Fibroblast of peridontal ligament (primary cell): ENCODE measurements around the gene SALL4.
"Not testable (repeated sequence)": the region's sequence is repeated elsewhere in the genome, so short reads cannot be mapped to it uniquely, and the experiment has no call there.

Experiments used
- DNase-seq: peaks from one replicate; pipeline ENCODE4 v3.0.0-alpha.2; 2010; ENCODE audit errors: extremely low read depth

SALL4 gene

DNA sequence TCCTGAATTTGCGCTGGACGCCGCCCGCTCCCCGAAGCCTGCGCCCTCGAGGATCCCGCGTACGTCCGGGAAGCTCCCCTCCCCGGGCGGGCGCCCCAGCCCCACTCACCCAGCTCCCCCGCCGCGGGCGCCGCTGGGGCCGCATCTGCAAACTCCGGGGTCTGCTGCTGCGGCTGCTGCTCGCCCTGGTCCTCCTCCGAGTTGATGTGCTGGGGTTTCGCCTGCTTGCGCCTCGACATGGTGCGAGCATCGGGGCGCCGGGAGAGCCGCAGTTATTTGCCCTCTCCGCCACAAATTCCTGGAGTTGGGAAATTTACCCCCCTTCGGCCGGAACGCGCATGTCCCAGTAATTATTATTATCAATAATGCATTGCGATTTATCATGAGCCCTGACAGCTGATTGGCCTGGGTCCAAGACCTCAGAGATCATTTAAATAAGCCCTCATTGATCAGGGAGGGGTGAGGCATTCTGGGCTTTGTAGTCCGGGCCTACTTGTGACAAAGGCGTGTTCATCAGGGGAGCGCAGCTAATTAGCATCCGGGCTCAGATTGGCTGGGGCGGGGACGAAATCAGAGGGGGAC lies at the start of gene SALL4:
Gene SALL4, minus strand, starts transcription at position 352 of the 582 bp plus-strand sequence. Its CDS starts 113 bp downstream, at position 239.
- DNase-seq, result no peak

DNA sequence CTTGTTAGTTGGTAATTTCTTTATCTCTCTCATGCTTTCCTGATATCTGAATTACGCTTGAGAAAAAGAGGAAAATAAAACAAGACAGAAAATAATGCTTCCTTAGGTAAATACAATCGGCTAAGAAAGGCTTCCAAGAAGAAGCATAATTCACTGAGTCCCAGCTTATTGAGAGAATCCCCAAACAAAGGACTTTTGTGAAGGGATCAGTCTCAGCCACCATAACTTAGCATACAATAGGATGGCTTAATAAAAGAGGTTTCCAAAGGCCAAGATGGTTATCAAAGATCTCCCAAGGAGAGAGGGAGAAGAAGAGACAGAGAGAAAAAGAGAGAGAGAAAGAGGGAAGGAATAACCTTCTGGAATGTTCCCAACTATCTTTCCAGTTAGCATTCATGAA lies 46.0 kb upstream of the SALL4 start:
- no peak for DNase-seq

DNA sequence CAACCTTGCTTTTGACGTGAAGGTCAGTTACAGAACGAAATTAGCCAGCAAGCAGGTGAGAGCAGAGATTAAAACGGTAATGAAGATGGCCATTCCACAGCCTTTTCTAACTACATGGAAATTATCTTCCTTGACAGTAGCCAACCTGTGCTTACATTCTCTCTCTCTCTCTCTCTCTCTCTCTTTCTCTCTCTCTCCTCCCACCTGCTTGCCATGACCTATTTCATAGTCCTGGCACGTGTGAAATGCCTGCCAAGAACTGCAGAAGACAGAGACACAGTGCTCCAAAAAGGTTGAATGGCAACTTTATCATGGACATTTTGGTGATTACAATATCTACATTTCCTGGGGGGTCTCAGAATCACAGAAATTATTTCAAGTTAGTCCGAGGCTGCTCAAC lies 38.5 kb upstream of the SALL4 start:
- no peak for DNase-seq

DNA sequence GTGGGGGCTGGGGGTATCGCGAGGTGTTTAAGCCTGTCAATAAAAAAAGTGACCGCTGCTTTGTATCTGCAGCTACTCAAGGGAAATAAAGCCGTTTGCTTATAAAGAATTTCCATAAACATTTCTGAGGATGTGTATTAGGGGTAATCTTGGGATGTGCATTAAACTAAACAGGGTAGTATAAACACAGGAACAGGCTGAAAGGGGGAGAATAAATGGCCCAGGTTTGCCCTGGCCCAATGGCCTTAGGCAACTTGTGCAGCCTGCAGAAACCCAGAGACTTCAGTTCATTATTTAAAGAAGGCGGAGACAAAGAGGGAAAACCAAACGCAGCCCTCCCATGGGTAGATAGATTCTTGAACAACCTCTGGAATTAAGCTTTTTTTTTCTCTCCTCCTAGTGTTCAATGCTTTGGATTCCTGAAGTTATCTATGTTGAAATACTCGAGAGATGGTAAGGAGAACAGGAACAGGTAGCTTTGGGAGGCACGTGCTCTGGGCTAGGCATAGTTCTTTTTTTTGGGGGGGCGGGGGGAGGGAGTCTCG lies 35.6 kb upstream of the SALL4 start:
- no peak for DNase-seq

DNA sequence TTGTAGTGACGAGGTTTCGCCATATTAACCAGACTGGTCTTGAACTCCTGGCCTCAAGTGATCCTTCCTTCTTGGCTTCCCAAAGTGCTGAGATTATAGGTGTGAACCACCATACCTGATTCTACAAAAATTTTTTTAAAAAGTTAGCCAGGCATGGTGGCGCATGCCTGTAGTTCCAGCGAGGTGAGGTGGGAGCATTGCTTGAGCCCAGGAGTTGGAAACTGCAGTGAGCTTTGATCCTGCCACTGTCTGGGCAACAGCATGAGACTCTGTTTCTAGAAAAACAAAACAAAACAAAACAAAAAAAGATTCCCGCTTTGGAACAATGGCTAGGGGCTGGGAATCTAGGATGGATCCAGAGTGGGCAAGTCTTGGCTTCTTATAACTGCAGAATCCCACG lies 35.1 kb upstream of the SALL4 start:
- DNase-seq, result no peak

DNA sequence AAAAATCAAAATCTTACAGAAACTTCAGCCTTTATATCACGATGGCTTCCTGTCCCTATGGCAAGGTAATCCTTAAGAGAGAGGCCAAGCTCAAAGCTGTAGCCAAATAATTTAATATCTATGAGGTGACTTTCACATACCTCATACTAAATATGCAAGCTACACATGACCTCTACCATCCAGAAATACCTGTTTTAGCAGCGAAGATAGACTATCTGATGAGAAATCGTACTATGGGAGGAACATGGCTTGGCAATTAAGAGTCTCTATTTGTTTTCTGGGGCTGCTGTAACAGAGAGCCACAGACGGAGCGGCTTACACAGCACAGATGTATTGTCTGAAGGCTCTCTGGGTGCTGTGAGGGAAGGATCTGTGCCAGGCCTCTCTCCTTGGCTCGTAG lies 31.0 kb upstream of the SALL4 start:
- no peak for DNase-seq

DNA sequence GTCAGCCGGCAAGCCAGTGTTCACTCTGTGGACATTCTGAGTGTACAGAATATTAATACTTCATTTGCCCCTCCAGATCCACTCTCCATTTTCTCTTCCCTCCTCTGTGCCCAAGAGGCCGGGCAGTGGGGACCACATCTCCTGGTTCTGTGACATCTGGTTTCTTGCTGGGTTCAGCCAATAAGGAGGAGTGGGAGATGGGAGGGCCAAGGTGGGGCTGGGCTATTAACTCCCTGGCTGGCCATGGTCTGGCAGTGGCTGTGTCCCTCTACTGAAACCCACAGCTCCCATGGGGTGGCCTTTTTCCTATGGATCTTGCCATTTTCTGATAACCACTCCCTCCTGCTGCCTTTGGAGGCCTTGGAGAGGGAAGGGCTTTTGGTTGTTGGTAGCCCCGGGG lies 30.0 kb upstream of the SALL4 start:
- no peak for DNase-seq

DNA sequence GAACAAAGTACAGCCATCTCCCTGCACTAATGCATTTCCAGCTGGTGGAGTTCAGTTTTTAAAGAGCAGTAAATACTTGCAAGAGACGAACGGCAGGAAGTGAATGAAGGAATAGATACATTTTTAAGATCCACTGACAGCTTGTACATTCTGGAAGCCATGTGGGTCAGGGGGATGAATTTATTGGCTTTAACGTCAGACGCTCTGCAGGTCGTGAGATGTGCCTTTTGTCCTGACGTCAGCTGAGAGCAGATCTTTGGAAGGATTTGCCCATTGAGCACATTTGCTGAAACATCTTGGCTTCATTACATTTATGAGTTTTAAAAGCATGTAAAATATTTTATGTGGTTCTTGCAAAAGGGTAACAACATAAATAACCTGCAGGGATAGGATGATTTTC lies 29.5 kb upstream of the SALL4 start:
- peak; percentile 11 for DNase-seq

DNA sequence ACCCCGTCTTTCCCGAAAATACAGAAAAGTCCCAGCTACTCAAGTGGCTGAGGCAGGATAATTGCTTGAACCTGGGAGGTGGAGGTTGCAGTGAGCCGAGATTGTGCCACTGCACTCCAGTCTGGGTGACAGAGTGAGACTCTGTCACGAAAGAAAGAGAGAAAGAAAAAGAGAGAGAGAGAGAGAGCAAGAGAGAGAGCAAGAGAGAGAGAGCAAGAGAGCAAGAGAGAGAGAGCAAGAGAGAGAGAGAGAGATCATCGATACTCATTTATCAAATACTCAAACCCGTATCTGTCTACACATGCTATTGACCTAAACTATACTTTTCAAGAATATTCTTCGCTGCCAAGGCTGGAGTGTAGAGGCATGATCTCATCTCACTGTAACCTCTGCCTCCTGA lies 28.2 kb upstream of the SALL4 start:
- no peak for DNase-seq

DNA sequence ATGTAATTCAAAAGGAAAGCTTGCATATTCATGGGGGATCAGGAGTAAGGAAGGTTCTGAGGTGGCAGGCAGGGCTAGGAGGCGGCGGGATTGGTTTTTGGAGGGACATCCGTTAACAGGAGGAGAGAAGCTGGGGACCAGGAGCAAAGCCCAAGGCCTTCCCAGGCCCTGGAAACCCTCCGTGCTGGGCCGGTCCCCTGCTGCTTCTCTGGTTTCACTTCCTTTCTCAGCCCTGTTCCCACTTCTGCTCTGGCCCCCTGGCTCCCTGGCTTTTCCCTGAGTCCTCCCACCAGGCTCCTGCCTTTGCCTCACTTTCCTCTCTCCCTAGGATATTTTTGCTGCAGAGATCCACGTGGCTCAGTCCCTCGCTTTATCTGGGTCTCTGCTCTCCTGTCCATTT lies 26.4 kb upstream of the SALL4 start:
- no peak for DNase-seq

DNA sequence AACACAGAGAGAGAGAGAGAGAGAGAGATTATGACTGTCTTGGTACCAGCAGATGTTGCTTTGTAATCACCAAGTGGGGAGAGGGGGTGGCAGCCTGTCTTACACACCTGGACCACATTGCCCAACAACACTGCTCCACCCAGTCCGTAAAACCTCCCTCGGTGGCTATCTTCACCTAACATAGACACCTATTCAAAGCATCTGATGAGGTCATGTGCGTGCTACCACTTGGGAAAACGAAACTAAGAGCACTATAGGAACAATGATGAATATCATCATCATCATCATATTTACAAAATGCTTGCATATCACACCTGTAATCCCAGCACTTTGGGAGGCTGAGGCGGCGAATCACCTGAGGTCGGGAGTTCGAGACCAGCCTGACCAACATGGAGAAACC lies 24.1 kb upstream of the SALL4 start:
- no peak for DNase-seq

DNA sequence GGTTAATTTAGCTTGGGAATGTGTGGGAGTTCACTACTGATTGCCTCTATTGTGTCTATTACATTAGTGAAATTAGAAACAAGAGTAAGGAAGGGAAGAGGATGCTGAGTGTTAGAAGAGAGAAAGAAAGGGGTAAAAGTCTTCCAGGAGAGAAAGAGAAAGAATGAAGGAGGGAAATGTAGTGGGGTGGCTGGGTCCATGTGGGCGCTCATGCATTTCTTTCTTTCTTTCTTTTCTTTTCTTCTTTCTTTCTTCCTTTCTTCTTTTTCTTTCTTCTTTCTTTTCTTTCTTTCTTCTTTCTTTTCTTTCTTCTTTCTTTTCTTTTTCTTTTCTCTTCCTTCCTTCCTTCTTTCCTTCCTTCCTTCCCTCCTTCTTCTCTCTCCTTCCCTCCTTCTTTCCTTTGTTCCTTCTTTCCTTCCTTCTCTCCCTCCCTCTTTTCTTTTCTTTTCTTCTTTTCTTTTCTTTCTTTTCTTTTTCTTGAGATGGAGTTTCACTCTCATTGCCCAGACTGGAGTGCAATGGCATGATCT lies 16.2 kb upstream of the SALL4 start:
- no peak for DNase-seq

DNA sequence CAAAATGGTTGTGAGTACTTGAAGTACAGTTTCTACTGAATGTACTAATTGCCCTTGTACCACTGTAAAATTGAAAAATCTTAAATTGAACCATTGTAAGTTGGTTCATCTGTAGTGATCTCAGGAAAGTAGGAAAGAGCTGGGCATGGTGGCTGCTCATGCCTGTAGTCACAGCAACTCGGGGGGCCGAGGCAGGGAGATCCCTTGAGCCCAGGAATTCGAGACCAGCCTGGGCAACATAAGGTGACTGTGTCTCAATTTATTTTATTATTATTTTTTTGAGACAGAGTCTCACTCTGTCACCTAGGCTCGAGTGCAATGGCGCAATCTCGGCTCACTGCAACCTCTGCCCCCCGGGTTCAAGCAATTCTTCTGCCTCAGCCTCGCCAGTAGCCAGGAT lies 14.5 kb upstream of the SALL4 start:
- DNase-seq, result not testable (repeated sequence)

DNA sequence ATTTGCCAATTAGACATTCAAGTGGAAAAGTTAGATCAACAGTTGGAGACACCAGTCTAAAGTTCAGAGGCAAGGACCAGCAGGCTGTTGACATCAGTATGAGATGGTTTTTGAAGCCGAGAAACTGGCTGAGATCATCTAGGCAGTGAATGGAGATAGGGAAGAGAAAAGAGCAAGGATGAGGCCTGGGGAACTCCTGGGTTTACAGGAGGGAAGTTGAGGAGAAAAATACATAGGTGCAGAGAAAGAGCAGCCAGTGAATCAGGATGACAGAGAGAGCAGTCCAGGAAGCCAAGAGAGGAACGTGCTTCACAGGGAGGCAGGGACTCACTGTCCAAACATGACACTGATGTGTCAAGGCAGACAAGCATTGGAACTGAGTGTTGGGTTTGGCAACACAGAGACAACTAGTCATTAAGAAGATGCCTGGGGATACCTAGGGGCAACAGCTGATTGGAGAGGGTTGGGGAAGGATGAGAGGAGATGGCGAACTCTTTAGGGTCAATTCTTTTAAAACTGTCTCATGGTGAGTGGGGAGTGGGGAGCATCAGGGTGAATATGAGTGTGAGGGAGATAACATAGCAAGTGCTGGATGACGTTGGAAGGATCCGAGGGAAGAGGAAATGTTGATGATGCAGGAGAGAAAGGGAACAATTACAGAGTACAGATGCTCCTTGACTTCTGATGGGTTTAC lies 13.2 kb upstream of the SALL4 start:
- DNase-seq, result no peak

DNA sequence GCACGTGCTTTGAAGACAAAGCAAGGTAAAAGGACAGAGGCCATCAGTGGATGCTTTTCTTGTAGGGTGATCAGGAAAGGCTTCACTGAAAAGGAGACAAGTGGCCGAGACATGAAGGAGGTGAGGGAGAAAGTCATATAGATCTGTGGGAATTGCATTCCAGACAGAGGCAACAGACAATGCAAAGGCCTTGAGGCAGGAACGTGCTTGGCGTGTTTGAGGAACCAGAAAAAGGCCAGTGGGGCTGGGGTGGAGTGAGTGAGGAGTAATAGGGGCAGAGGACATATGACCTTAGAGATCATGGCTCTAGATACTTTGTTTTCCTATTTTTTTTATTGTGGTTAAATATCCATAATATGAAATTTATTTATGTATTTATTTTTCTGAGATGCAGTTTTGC lies 10.5 kb upstream of the SALL4 start:
- no peak for DNase-seq

DNA sequence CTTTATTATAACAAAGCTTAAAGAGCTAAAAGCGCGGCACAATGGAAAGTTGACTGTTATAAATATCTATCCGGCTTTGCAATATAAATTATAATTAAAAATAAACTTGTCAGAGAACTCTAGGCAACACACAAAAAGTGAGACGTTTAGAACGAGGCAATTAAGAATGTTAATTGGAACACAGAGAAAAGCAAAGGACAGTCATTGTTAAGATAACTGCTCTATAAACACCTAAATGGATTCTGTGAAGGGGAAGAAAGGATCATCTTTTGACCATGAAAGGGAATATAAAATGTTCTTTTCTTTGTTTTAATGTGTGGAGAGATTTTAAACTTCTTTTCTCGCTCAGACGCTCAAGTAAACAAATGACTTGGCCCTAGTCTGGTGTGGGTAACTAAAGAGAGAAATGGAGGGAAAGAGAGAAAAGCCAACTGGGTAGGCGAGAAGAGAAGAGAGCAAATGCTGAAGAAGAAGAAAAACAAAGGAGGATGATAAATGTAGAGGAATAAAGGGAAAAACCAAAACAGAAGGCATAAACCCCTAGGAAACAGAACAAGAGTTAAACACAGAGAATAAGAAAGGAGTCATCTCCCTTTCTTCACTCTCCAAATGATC lies 9.3 kb upstream of the SALL4 start:
- no peak for DNase-seq

DNA sequence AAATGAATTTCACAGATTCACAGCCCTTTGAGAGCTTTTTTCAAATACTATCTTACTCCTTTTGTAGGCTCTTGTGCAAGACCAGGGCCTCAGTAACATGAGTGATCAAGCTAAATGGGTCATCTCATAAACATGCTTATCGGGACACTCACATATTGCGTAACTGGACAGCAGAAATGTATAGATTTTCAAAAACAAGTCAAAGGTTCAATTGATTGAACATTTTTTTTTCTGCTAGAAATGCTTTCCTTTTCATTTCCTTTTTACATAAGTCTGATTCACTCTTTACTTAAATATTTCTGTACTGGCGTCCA lies 8.7 kb upstream of the SALL4 start:
- DNase-seq, result peak; percentile 15

DNA sequence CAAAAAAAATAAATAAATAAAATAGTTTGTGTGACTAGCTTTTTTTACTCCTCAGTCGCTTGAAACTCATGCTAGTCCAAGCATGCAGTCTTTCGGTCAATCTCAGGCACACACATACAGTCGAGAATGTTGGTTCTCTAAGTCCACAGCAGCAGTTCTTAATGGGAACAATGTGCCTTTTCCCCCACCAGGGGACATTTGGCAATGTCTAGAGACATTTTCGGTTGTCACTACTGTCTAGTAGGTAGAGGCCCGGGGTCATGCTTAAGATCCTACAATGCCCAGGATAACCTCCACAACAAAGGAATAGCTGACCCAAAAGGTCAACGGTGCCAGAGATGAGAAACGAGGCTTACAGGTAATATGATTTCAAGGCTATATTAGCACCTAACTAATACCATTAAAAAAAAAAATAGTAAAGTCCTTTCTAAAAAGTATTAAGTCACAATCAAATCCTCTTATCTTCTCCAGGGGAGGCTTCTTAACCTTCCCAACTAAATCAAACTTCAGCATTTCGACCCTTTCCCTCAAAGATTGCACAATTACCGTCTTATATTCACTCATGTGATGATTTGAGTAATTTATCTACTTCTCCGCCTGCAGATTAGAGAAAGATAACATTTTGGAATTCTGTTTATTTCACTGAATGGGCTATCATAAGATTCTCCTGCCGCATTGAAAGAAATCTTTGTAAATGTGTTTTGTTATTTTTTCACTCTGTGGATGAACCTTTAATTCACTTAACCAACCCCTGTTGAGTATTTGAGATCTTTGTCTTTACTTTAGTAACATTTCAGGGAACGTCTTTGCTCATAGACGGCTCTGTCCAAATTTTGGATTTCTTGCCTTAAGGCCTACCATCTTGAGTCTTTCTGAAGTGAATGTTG lies 8.1 kb upstream of the SALL4 start:
- DNase-seq, result no peak

DNA sequence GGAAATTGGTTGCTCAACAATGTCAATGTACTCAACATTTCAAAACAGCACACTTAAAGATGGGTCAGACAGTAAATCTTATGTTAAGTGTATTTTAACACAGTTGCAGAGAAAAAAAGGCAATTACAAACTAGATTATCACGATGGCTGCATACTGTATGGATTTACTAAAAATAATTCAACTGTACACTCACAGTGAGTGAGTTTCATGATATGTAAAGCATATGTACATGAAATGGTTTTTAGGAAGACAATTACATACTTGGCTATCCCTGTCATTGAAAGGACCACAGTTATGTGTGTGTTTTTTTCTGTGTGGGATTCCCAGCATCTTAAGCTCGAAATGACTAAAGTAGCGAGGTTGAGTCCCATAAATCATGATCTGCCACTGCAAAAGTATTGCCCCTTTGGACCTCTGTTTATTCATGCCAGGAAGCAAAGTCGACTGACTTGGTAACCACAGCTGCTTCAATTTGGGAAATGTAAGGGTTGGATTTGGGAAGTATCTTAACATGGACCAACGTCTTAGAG lies 5.5 kb upstream of the SALL4 start:
- DNase-seq, result no peak

DNA sequence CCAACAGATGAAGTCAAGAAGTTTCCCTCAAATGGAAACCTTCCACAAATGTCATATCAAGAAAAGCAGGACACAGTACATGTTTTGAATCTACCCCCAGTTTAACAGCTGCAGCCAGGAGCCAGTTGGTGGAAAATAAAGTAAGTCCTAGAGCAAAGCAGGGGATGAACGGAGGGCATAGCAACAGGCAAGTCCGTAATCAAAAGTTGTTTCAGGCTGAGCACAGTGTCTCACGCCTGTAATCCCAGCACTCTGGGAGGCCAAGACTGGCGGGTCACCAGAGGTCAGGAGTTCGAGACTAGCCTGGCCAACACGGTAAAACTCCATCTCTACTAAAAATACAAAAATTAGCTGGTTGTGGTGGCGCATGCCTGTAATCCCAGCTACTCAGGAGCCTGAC lies 2.4 kb upstream of the SALL4 start:
- no peak for DNase-seq

DNA sequence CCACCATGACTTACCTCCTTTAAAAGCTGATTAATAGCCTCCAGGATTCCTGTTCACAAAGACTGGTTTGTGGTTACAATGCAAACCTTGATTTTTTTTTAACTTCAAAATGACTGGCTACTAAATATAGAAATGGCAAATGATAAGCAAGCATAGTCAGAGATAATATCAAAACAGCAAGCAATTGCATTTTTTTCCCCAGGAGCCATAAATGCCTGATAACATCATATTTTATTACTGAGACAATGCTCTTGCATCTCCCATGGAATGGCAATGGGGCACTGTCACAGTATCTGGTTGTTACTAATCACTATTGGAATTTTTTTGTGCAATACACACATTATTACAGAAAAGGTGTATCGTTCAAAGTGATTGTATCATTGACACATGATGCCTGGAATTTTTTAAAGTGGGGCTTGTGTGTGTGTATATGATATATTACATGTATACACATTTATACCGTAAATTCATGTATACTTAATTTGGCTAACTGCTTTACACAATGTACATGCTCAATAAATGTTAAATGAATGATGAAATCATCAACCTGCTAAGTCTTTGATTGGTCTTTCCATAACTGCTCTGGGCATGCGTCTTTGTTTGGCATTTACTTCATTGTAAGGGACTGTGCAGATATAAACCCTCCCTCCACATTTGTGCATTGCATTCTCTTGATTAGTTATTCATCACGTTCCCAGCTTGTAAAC lies 980 bp upstream of the SALL4 start:
- no peak for DNase-seq
